ENCODE results near the gene NR2C1. TPM values are rescaled to one million over a fixed set of nuclear protein-coding genes. Genes with fewer than 3 reads are reported as not detected.

Gene NR2C1
- total and polyA plus RNA-seq, 3 donors from 2014 or later = 66.3 to 114 (median 102) TPM

DNA sequence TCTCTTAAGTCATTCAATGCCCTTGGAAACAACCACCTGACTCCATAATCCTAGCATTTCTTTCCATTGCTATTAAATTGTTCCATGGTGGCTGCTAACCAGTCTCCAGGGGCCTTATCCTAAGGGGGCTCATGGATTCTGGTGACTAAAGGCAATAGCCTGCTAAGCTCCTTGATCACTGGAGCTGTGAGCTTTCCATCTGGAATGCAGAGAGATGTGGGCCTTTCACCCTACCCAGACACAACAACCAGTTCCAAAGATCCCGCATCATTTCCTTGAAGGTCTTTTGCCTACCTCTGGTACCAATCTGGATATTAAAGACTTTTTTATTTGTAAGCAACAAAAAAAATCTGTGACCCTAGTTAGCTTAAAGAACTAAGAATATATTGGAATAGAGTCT, 102.9 kb downstream of the NR2C1 start:
- no peaks in the 10 kb centered on the region for H3K27me3 ChIP-seq
- TF ChIP-seq POLR2A (IDR thresholded peaks at IDR 0.05) = no peak
- TF ChIP-seq CTCF (IDR thresholded peaks at IDR 0.05) = no peak
- H3K4me3 ChIP-seq = no peak overlapping the region
- H3K4me1 ChIP-seq = no peaks in the 10 kb centered on the region
- intact Hi-C loops (cut with DNase I; ENCODE audit: low total_unique reads) = no loop called here
- no peak overlapping the region for H3K27ac ChIP-seq
- no peak for DNase-seq
- 93 to 100% methylated on average over 1 of the region's 1 CpG for WGBS, 2 donors
- no peaks in the 10 kb centered on the region for H3K9me3 ChIP-seq
- no peaks in the 10 kb centered on the region for H3K36me3 ChIP-seq (ENCODE audit: low read depth, missing control alignments)

Other genes starting within 250 kb of the NR2C1 start
- gene NDUFA12, start 69.9 kb downstream of the NR2C1 start, total RNA-seq = 10 to 100 TPM; 75.2 to 77.5 TPM
- gene NDUFA12, start 69.9 kb downstream of the NR2C1 start, polyA plus RNA-seq (ENCODE audit: insufficient read depth, low read depth, low replicate concordance) = 136 TPM
- gene FGD6, start 143.8 kb upstream of the NR2C1 start, total RNA-seq = 10 to 100 TPM; 13.1 to 13.6 TPM
- gene FGD6, start 143.8 kb upstream of the NR2C1 start, polyA plus RNA-seq (ENCODE audit: insufficient read depth, low read depth, low replicate concordance) = 4.8 TPM
- 100 to 1,000 TPM in 1 of 2 donors, 10 to 100 TPM in 1; 94.6 to 112 TPM for gene VEZT, start 144.2 kb upstream of the NR2C1 start, total RNA-seq
- 31.7 TPM for gene VEZT, start 144.2 kb upstream of the NR2C1 start, polyA plus RNA-seq (ENCODE audit: insufficient read depth, low read depth, low replicate concordance)

All from testis (tissue), 3 donors.